HG03460 (cell line): ENCODE measurements around the gene GNPAT.

ENCODE experiments used
- ATAC-seq: cut with Tn5 transposase; IDR thresholded peaks from one replicate; pipeline ENCODE4 v1.9.1; 2021; ENCODE audit not compliant: unreplicated experiment

GNPAT gene

DNA sequence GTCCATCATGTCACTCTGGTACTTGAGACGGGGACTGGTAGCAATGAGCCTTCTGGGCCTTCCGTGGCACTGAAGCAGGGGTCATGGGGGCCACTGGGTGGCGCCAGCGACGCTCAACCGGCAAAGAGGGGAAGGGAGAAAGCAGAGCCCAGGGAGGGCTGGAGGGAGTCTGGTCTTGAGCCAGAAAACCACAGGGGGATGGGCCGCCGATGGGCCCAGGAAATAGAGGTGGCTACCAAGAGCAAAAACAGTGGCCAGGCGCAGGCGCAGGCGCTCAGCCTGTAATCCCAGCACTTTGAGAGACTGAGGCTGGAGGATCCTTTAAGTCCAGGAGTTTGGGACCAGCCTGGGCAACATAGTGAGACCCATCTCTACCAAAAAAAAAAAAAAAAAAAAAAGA is 74.9 kb downstream of the GNPAT start:
- no peak for ATAC-seq

GRCh38 chr1:231317306-231318014 is 76.4 kb downstream of the GNPAT start:
- no peak for ATAC-seq

DNA sequence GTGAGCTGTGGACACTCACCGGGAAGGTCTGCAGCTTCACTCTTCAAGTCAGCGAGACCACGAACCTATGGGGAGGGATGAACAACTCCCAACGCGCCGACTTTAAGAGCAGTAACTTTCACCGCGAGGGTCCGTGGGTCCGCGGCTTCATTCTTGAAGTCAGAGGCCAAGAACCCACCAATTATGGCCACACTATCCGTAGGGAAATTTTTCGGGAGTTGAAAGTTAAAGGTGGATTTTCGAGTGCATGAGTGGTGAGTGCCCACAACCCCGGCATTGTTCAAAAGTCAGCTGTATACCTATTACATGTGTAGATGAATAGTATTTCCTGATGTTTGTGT is 77.0 kb downstream of the GNPAT start:
- no peak for ATAC-seq

GRCh38 chr1:231318568-231318967 is 77.6 kb downstream of the GNPAT start:
- no peak for ATAC-seq

- no peak for ATAC-seq
These were observed 78.1 kb downstream of the GNPAT start for GRCh38 chr1:231319080-231319479.

- ATAC-seq, result no peak
These were observed 82.0 kb downstream of the GNPAT start for GRCh38 chr1:231322880-231323530.

GRCh38 chr1:231324660-231325059 is 83.6 kb downstream of the GNPAT start:
- ATAC-seq, result no peak

- ATAC-seq, result no peak
These were observed 85.2 kb downstream of the GNPAT start for GRCh38 chr1:231326248-231326647.
